AG04450 (cell line): ENCODE results near the gene FAM200A. TPM values are rescaled to one million over a fixed set of nuclear protein-coding genes. Genes with fewer than 3 reads are reported as not detected.

Experiments used
- CTCF ChIA-PET: fragments of 300-600, 350-600 bp; formaldehyde crosslinking; extraction: SDS; loops from one replicate; lab custom pipeline; 2022; ENCODE audit warnings: antibody characterized with exemption, inconsistent platforms; lab: Charles Lee
- POLR2A ChIA-PET: fragments of 350-600 bp; formaldehyde crosslinking; extraction: SDS; loops from one replicate; lab custom pipeline; 2021; ENCODE audit warnings: antibody characterized with exemption, inconsistent platforms; lab: Yijun Ruan, JAX
- DNase-seq: peaks from one replicate; pipeline ENCODE4 v3.0.0-alpha.2; 2011; ENCODE audit warnings: low read depth, low spot score
- H3K27ac ChIP-seq: one replicate; pipeline ENCODE4 v1.5.1; 2012; ENCODE audit warnings: low read depth, low read length, control low read depth
- H3K27me3 ChIP-seq: one replicate; pipeline ENCODE4 v1.6.0; 2012; ENCODE audit warnings: low read length; ENCODE audit not compliant: control insufficient read depth, insufficient read depth
- H3K4me3 ChIP-seq: 2 replicates; pipeline ENCODE4 v1.5.1; 2011; ENCODE audit warnings: mild to moderate bottlenecking, low read depth, low read length, control low read depth
- H3K9me3 ChIP-seq: 2 replicates; pipeline ENCODE4 v1.5.1; 2012; ENCODE audit warnings: low read length; ENCODE audit not compliant: control insufficient read depth, insufficient read depth
- CTCF ChIP-seq: IDR thresholded peaks from 2 replicates; pipeline ENCODE4 v1.5.1; 2011; ENCODE audit warnings: low read depth, low read length, control low read depth, inconsistent platforms
- polyA plus RNA-seq: library from polyadenylated mRNA; depleted of rRNA; stranded (reverse); fragments of >200 nt; gene quantifications from 2 replicates; pipeline ENCODE4 v1.2.3, GENCODE V29; 2011

FAM200A gene
- polyA plus RNA-seq, 1 experiment: 11.8 TPM

GRCh38 chr7:99559175-99559915, 7.4 kb upstream of the FAM200A start:
- DNase-seq: no peak
- H3K27me3 ChIP-seq: no peaks in the 10 kb centered on the region

GRCh38 chr7:99558306-99559174, 6.6 kb upstream of the FAM200A start, which contains the start of gene ZNF655:
Gene ZNF655 (plus strand): TSS chr7:99558642. CDS start chr7:99560560, 1,918 bp downstream.
- no peaks in the 10 kb centered on the region for H3K27me3 ChIP-seq
- peaks cover 5% of the 10 kb centered on the region; the same call in 1 of the 2 replicates for H3K9me3 ChIP-seq
- peak; percentile 58 for DNase-seq
- ChIA-PET CTCF (interaction anchor here (0.5 kb wide), 1 partner anchor 181 kb away, joined by 6 read pairs; no protein-coding TSS in a partner anchor), POLR2A (interaction anchor here (0.5 to 3.1 kb wide), 17 partner anchors 8 to 870 kb away, joined by 3 to 27 read pairs (median 4); partner anchors contain the start of genes TRIM4, ZCWPW1, ZKSCAN5 and ZNF394)
- peak within 1 kb of the TSS; percentile 97 for H3K27ac ChIP-seq
- no peak for TF ChIP-seq CTCF
- peak within 1 kb of the TSS; percentile 97 for H3K4me3 ChIP-seq

More at GRCh38 chr7:99559175-99559915, 7.4 kb upstream of the FAM200A start:
- POLR2A ChIA-PET: interaction anchor here (0.6 to 3.1 kb wide), 6 partner anchors 10 to 1244 kb away, joined by 3 to 27 read pairs (median 8); partner anchors contain the start of genes ZKSCAN5, ZNF394 and ZSCAN25
- no peak for TF ChIP-seq CTCF
- Histone ChIP-seq H3K4me3 (peak overlapping the region; percentile 97), H3K27ac (peak overlapping the region; percentile 97), H3K9me3 (peaks cover 5% of the 10 kb centered on the region; the same call in 1 of the 2 replicates)
- CTCF ChIA-PET: interaction anchor here (0.5 to 0.7 kb wide), 4 partner anchors 44 to 421 kb away, joined by 5 to 6 read pairs (median 6); no protein-coding TSS in a partner anchor

GRCh38 chr7:99557940-99558305, 6.0 kb upstream of the FAM200A start:
- TF ChIP-seq CTCF: no peak
- no peaks in the 10 kb centered on the region for H3K27me3 ChIP-seq
- POLR2A ChIA-PET: interaction anchor here (0.5 to 3.1 kb wide), 15 partner anchors 9 to 871 kb away, joined by 3 to 27 read pairs (median 3); partner anchors contain the start of genes TRIM4, ZCWPW1, ZKSCAN5 and ZNF394

GRCh38 chr7:99557196-99557607, 5.3 kb upstream of the FAM200A start:
- Histone ChIP-seq H3K4me3 (peak overlapping the region; percentile 97), H3K27ac (no peak overlapping the region), H3K9me3 (peaks cover 5% of the 10 kb centered on the region; the same call in 1 of the 2 replicates), H3K27me3 (no peaks in the 10 kb centered on the region)
- DNase-seq: no peak
- ChIA-PET POLR2A (interaction anchor here (1.3 to 3.1 kb wide), 3 partner anchors 52 to 362 kb away, joined by 3 to 27 read pairs (median 8); partner anchors contain the start of genes TRIM4, ZKSCAN5 and ZNF394), CTCF (no interaction called here)
- no peak for TF ChIP-seq CTCF

More at GRCh38 chr7:99557940-99558305, 6.0 kb upstream of the FAM200A start:
- no peak for DNase-seq
- peaks cover 5% of the 10 kb centered on the region; the same call in 1 of the 2 replicates for H3K9me3 ChIP-seq
- peak overlapping the region; percentile 97 for H3K4me3 ChIP-seq
- CTCF ChIA-PET: no interaction called here
- peak overlapping the region; percentile 97 for H3K27ac ChIP-seq
